ENCODE data around the gene PTTG1IP.

The PTTG1IP gene

GRCh38 chr21:44804762-44805161 lies 68.7 kb downstream of the PTTG1IP start:
- no peak for ATAC-seq (replicated peaks; ENCODE audit: extremely low read depth, poor library complexity, severe bottlenecking)
- Mint-ChIP-seq H3K4me1 (peaks cover 25% of the 10 kb centered on the region), H3K36me3 (ENCODE audit: insufficient read depth) (peaks cover 29% of the 10 kb centered on the region), H3K9me3 (no peaks in the 10 kb centered on the region), H3K27me3 (no peaks in the 10 kb centered on the region), H3K4me3 (peak overlapping the region; percentile 6), H3K27ac (ENCODE audit: low read depth) (no peak overlapping the region)
- DNase-seq (ENCODE audit: low spot score in 2 of 2), result no peak

- H3K27me3 Mint-ChIP-seq, result no peaks in the 10 kb centered on the region
- H3K27ac Mint-ChIP-seq (ENCODE audit: low read depth), result no peak overlapping the region
- no peak for DNase-seq (ENCODE audit: low spot score in 2 of 2)
- H3K4me3 Mint-ChIP-seq, result peak overlapping the region; percentile 89
- peaks cover 34% of the 10 kb centered on the region for H3K4me1 Mint-ChIP-seq
- H3K36me3 Mint-ChIP-seq (ENCODE audit: insufficient read depth), result peaks cover 35% of the 10 kb centered on the region
- no peak for ATAC-seq (replicated peaks; ENCODE audit: extremely low read depth, poor library complexity, severe bottlenecking)
- no peaks in the 10 kb centered on the region for H3K9me3 Mint-ChIP-seq
Observed at GRCh38 chr21:44803651-44804050, 69.8 kb downstream of the PTTG1IP start.

GRCh38 chr21:44802396-44803153 lies 70.9 kb downstream of the PTTG1IP start:
- H3K27me3 Mint-ChIP-seq, result no peaks in the 10 kb centered on the region
- H3K4me1 Mint-ChIP-seq, result peaks cover 38% of the 10 kb centered on the region
- no peaks in the 10 kb centered on the region for H3K9me3 Mint-ChIP-seq
- DNase-seq (ENCODE audit: low spot score in 2 of 2), result no peak
- peak overlapping the region; percentile 89 for H3K4me3 Mint-ChIP-seq
- peaks cover 33% of the 10 kb centered on the region for H3K36me3 Mint-ChIP-seq (ENCODE audit: insufficient read depth)
- peak overlapping the region; percentile 78 for H3K27ac Mint-ChIP-seq (ENCODE audit: low read depth)
- ATAC-seq (replicated peaks; ENCODE audit: extremely low read depth, poor library complexity, severe bottlenecking), result no peak

- peak; percentile 93 for ATAC-seq (replicated peaks; ENCODE audit: extremely low read depth, poor library complexity, severe bottlenecking)
- no peaks in the 10 kb centered on the region for H3K27me3 Mint-ChIP-seq
- DNase-seq (ENCODE audit: low spot score in 2 of 2), result peak; percentile 79 to 82
- H3K4me1 Mint-ChIP-seq, result peaks cover 42% of the 10 kb centered on the region
- H3K4me3 Mint-ChIP-seq, result peak within 1 kb of the TSS; percentile 89
- peaks cover 30% of the 10 kb centered on the region for H3K36me3 Mint-ChIP-seq (ENCODE audit: insufficient read depth)
- H3K27ac Mint-ChIP-seq (ENCODE audit: low read depth), result peak within 1 kb of the TSS; percentile 78
- H3K9me3 Mint-ChIP-seq, result no peaks in the 10 kb centered on the region
Observed at GRCh38 chr21:44801468-44802395, 71.8 kb downstream of the PTTG1IP start, which contains the start of gene UBE2G2. Gene UBE2G2, minus strand, starts transcription at chr21:44801820. Its CDS starts 72 bp downstream, at chr21:44801748.

- H3K9me3 Mint-ChIP-seq, result no peaks in the 10 kb centered on the region
- H3K4me1 Mint-ChIP-seq, result peaks cover 49% of the 10 kb centered on the region
- peak overlapping the region; percentile 75 for H3K27ac Mint-ChIP-seq (ENCODE audit: low read depth)
- DNase-seq (ENCODE audit: low spot score in 2 of 2) (no peak), ATAC-seq (replicated peaks; ENCODE audit: extremely low read depth, poor library complexity, severe bottlenecking) (peak; percentile 78)
- H3K4me3 Mint-ChIP-seq, result peak overlapping the region; percentile 89
- H3K27me3 Mint-ChIP-seq, result no peaks in the 10 kb centered on the region
- peaks cover 26% of the 10 kb centered on the region for H3K36me3 Mint-ChIP-seq (ENCODE audit: insufficient read depth)
Observed at GRCh38 chr21:44800971-44801467, 72.5 kb downstream of the PTTG1IP start.

GRCh38 chr21:44800103-44800502 lies 73.4 kb downstream of the PTTG1IP start:
- no peak for DNase-seq (ENCODE audit: low spot score in 2 of 2)
- Mint-ChIP-seq H3K36me3 (ENCODE audit: insufficient read depth) (peaks cover 21% of the 10 kb centered on the region), H3K27me3 (no peaks in the 10 kb centered on the region), H3K4me3 (peak overlapping the region; percentile 89), H3K9me3 (no peaks in the 10 kb centered on the region), H3K4me1 (peaks cover 50% of the 10 kb centered on the region), H3K27ac (ENCODE audit: low read depth) (no peak overlapping the region)
- no peak for ATAC-seq (replicated peaks; ENCODE audit: extremely low read depth, poor library complexity, severe bottlenecking)

- ATAC-seq (replicated peaks; ENCODE audit: extremely low read depth, poor library complexity, severe bottlenecking), result no peak
- H3K9me3 Mint-ChIP-seq, result no peaks in the 10 kb centered on the region
- H3K4me1 Mint-ChIP-seq, result peaks cover 50% of the 10 kb centered on the region
- no peaks in the 10 kb centered on the region for H3K27me3 Mint-ChIP-seq
- H3K4me3 Mint-ChIP-seq, result peak overlapping the region; percentile 89
- H3K36me3 Mint-ChIP-seq (ENCODE audit: insufficient read depth), result peaks cover 21% of the 10 kb centered on the region
- peak overlapping the region; percentile 10 for H3K27ac Mint-ChIP-seq (ENCODE audit: low read depth)
- DNase-seq (ENCODE audit: low spot score in 2 of 2), result no peak
Observed at GRCh38 chr21:44799646-44800045, 73.8 kb downstream of the PTTG1IP start.

All from central memory CD8-positive, alpha-beta T cell (primary cell).